Femur (tissue), 1 donor: ENCODE measurements around the gene CNPY2.
A peak's percentile ranks its signal among the peaks of the same experiment; 100 is the strongest.
"Not testable (repeated sequence)": the region's sequence is repeated elsewhere in the genome, so short reads cannot be mapped to it uniquely, and the experiment has no call there.

Experiments used
- DNase-seq: peaks from one replicate; pipeline ENCODE4 v3.0.0-alpha.2; 2017

CNPY2 gene

GRCh38 chr12:56315622-56316473 lies at the start of gene CNPY2:
TSS of gene CNPY2 (minus strand) at chr12:56315988. CDS start at chr12:56315217, 771 bp downstream.
- DNase-seq = peak; percentile 98

- DNase-seq = no peak
Observed at GRCh38 chr12:56362130-56363059, 46.6 kb upstream of the CNPY2 start, which contains the start of gene APOF. TSS of gene APOF (minus strand) at chr12:56362857. CDS start at chr12:56362745, 112 bp downstream.

GRCh38 chr12:56361487-56362129 lies 45.8 kb upstream of the CNPY2 start:
- DNase-seq = no peak

GRCh38 chr12:56359851-56360767 lies 44.3 kb upstream of the CNPY2 start, which contains the start of gene STAT2:
TSS of gene STAT2 (minus strand) at chr12:56360107. CDS start at chr12:56356571, 3,536 bp downstream.
- peak; percentile 100 for DNase-seq

- no peak for DNase-seq
Observed at GRCh38 chr12:56358836-56359532, 43.2 kb upstream of the CNPY2 start.

GRCh38 chr12:56351325-56351724 lies 35.5 kb upstream of the CNPY2 start:
- DNase-seq = no peak

GRCh38 chr12:56350662-56351061 lies 34.9 kb upstream of the CNPY2 start:
- DNase-seq = no peak

- no peak for DNase-seq
Observed at GRCh38 chr12:56348776-56349175, 33.0 kb upstream of the CNPY2 start.

GRCh38 chr12:56347255-56347654 lies 31.5 kb upstream of the CNPY2 start:
- not testable (repeated sequence) for DNase-seq

- no peak for DNase-seq
Observed at GRCh38 chr12:56346675-56347074, 30.9 kb upstream of the CNPY2 start.

- DNase-seq = not testable (repeated sequence)
Observed at GRCh38 chr12:56342290-56342689, 26.5 kb upstream of the CNPY2 start.

- DNase-seq = no peak
Observed at GRCh38 chr12:56341616-56342015, 25.8 kb upstream of the CNPY2 start.

- DNase-seq = no peak
Observed at GRCh38 chr12:56339158-56339422, 23.3 kb upstream of the CNPY2 start.

GRCh38 chr12:56338308-56339157 lies 22.7 kb upstream of the CNPY2 start, which contains the start of gene IL23A:
TSS of gene IL23A (plus strand) at chr12:56338884. CDS start at chr12:56339045, 161 bp downstream.
- DNase-seq = no peak

GRCh38 chr12:56337753-56338251 lies 22.0 kb upstream of the CNPY2 start:
- no peak for DNase-seq

GRCh38 chr12:56336361-56337167 lies 20.8 kb upstream of the CNPY2 start:
- DNase-seq = no peak

GRCh38 chr12:56335527-56335926 lies 19.7 kb upstream of the CNPY2 start:
- not testable (repeated sequence) for DNase-seq

- DNase-seq = no peak
Observed at GRCh38 chr12:56334490-56334793, 18.7 kb upstream of the CNPY2 start.
